Parathyroid adenoma (tissue), 2 donors: ENCODE measurements around the gene MBD1.
"Not testable (repeated sequence)": the region's sequence is repeated elsewhere in the genome, so short reads cannot be mapped to it uniquely, and the experiment has no call there.

Experiments
- H2AFZ ChIP-seq: fragments of 300-600 bp; sonication (generic); one replicate; pipeline ENCODE4 v1.7.0; 2017; ENCODE audit warnings: antibody characterized with exemption, mild to moderate bottlenecking
- H3K27ac ChIP-seq: fragments of 300-600 bp; sonication (generic); one replicate; pipeline ENCODE4 v1.7.0; 2017
- H3K27me3 ChIP-seq: fragments of 300-600 bp; sonication (generic); one replicate; pipeline ENCODE4 v1.7.0; 2017; ENCODE audit warnings: low read length; ENCODE audit not compliant: control insufficient read depth, insufficient read depth
- H3K36me3 ChIP-seq: fragments of 300-600 bp; sonication (generic); one replicate; pipeline ENCODE4 v1.7.0; 2017; ENCODE audit warnings: low read length; ENCODE audit not compliant: control insufficient read depth, insufficient read depth
- H3K4me1 ChIP-seq: fragments of 300-600 bp; sonication (generic); one replicate; pipeline ENCODE4 v1.7.0; 2017; ENCODE audit warnings: control low read depth
- H3K4me2 ChIP-seq: fragments of 300-600 bp; sonication (generic); one replicate; pipeline ENCODE4 v1.7.0; 2017; ENCODE audit warnings: low read length
- H3K4me3 ChIP-seq: fragments of 300-600 bp; sonication (generic); one replicate; pipeline ENCODE4 v1.7.0; 2017; ENCODE audit warnings: low read depth, low read length
- H3K79me2 ChIP-seq: fragments of 300-600 bp; sonication (generic); one replicate; pipeline ENCODE4 v1.7.0; 2017; ENCODE audit warnings: control low read depth
- H3K9ac ChIP-seq: fragments of 300-600 bp; sonication (generic); one replicate; pipeline ENCODE4 v1.7.0; 2017; ENCODE audit warnings: mild to moderate bottlenecking
- H3K9me3 ChIP-seq: fragments of 300-600 bp; sonication (generic); one replicate; pipeline ENCODE4 v1.7.0; 2017; ENCODE audit warnings: low read length; ENCODE audit not compliant: control insufficient read depth
- TF ChIP-seq, protein P1 (sequence below): fragments of 300-600 bp; sonication (generic); IDR thresholded peaks from one replicate; pipeline ENCODE4 v1.7.0; 2017; ENCODE audit warnings: antibody characterized with exemption, mild to moderate bottlenecking
- donor health status: primary hyperparathyroidism.

Gene MBD1

DNA sequence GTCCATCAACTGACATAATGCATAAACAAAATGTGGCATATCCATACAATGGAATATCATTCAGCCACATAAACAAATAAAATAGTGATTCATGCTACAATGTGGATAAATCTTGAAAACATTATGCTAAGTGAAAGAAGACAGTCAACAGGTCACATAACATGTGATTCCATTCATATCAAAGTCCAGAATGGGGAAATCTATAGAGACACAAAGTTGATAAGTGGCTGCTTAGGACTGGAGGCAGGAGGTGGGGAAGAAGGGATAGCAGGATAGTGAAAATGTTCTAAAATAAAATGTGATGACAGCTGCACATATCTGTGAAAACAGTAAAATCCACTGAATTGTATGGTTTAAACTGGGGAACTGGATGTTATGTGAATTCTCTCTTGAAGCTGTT, 33.8 kb downstream of the MBD1 start:
- no peak overlapping the region for H3K27ac ChIP-seq
- TF ChIP-seq, protein P1, sequence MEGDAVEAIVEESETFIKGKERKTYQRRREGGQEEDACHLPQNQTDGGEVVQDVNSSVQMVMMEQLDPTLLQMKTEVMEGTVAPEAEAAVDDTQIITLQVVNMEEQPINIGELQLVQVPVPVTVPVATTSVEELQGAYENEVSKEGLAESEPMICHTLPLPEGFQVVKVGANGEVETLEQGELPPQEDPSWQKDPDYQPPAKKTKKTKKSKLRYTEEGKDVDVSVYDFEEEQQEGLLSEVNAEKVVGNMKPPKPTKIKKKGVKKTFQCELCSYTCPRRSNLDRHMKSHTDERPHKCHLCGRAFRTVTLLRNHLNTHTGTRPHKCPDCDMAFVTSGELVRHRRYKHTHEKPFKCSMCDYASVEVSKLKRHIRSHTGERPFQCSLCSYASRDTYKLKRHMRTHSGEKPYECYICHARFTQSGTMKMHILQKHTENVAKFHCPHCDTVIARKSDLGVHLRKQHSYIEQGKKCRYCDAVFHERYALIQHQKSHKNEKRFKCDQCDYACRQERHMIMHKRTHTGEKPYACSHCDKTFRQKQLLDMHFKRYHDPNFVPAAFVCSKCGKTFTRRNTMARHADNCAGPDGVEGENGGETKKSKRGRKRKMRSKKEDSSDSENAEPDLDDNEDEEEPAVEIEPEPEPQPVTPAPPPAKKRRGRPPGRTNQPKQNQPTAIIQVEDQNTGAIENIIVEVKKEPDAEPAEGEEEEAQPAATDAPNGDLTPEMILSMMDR: no peak
- no peaks in the 10 kb centered on the region for H3K9me3 ChIP-seq
- H3K4me3 ChIP-seq: no peak overlapping the region
- no peak overlapping the region for H2AFZ ChIP-seq
- H3K4me1 ChIP-seq: peaks cover 2% of the 10 kb centered on the region
- no peak overlapping the region for H3K9ac ChIP-seq
- H3K27me3 ChIP-seq: no peaks in the 10 kb centered on the region
- no peaks in the 10 kb centered on the region for H3K79me2 ChIP-seq
- H3K4me2 ChIP-seq: no peak overlapping the region
- no peaks in the 10 kb centered on the region for H3K36me3 ChIP-seq

DNA sequence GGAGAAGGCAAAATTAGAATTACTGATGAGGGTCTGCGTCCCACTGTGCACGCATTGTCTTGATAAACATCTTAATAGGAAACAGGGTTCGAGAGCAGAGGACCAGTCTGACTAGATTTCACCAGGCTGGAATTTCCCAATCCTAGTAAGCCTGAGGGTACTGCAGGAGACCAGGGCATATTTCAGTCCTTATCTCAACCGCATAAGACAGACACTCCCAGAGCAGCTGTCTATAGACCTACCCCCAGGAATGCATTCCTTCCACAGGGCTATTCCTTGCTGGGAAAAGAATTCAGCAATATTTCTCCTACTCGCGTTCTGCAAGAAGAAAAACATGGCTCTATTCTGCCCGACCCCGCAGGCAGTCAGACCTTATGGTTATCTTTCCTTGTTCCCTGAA, 39.6 kb downstream of the MBD1 start:
- not testable (repeated sequence) for H3K4me1 ChIP-seq, H3K9me3 ChIP-seq, H3K4me3 ChIP-seq, H3K4me2 ChIP-seq, H3K36me3 ChIP-seq, H2AFZ ChIP-seq, H3K79me2 ChIP-seq, H3K9ac ChIP-seq, H3K27ac ChIP-seq, H3K27me3 ChIP-seq

DNA sequence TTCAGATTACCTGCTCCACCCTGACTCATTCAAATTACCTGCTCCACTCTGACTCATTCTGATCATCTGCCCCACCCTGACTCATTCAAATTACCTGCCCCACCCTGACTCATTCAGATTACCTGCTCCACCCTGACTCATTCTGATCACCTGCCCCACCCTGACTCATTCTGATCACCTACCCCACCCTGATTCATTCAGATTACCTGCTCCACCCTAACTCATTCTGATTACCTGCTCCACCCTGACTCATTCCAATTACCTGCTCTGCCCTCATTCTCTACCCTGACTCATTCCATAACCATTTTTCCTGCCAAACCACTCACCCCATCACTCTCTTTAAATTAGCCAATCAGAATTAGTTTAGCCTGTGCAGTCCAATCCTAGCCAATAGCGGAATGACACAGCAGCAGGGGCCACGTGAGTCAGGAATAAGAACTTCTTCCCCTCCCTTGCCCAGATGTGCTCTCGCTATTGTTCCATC, 41.2 kb downstream of the MBD1 start:
- H3K36me3 ChIP-seq: no peaks in the 10 kb centered on the region
- no peaks in the 10 kb centered on the region for H3K9me3 ChIP-seq
- H3K27me3 ChIP-seq: no peaks in the 10 kb centered on the region
- H3K27ac ChIP-seq: no peak overlapping the region
- no peak overlapping the region for H2AFZ ChIP-seq
- no peaks in the 10 kb centered on the region for H3K4me1 ChIP-seq
- H3K4me2 ChIP-seq: no peak overlapping the region
- no peak overlapping the region for H3K4me3 ChIP-seq
- H3K9ac ChIP-seq: no peak overlapping the region
- no peaks in the 10 kb centered on the region for H3K79me2 ChIP-seq
- TF ChIP-seq, protein P1: no peak

DNA sequence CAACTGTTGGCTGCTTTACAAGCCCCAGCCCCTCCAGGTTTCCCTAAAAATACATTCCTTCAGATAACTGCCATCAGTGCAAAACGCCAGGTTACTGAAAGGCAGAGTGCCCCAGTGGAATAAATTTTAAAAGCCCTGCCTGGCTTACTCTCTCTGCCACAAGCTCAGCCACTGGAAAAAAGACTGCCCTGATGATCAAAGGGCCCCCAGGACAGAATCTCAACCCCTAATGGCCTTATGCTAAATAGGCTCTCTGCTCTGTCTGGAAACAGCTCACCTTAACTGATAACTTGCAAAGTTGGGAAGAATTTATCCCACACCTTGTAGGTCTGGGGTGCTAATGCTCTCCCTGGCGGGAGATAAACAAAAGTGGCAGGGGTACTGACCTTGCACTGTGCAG, 48.9 kb downstream of the MBD1 start:
- Histone ChIP-seq H3K9me3 (no peaks in the 10 kb centered on the region), H3K9ac (no peak overlapping the region), H3K4me3 (no peak overlapping the region), H3K4me1 (no peaks in the 10 kb centered on the region), H3K79me2 (no peaks in the 10 kb centered on the region), H3K36me3 (no peaks in the 10 kb centered on the region), H2AFZ (no peak overlapping the region), H3K4me2 (no peak overlapping the region), H3K27me3 (no peaks in the 10 kb centered on the region), H3K27ac (no peak overlapping the region)
- TF ChIP-seq, protein P1: no peak

DNA sequence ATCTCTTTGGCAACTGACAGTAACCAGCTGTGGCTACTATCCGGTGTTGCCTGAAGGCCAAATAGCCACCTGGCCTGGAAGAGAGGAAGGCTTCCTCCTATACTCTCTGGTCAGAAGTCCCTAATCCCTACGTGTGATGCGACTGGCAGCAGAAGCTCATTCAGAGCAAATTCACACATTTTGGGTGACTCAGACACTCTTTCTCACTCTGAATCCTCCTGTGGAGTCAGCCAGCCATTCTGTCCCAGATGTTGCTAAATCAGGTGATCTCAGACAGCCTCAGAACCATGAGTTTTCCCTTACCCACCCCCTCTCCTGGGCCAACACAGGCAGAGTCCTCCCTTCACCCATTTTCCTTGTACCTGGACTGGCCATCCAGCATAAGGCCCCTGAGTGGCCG, 49.7 kb downstream of the MBD1 start:
- Histone ChIP-seq H3K79me2 (no peaks in the 10 kb centered on the region), H3K4me3 (no peak overlapping the region), H3K9me3 (no peaks in the 10 kb centered on the region), H2AFZ (no peak overlapping the region), H3K4me2 (no peak overlapping the region), H3K36me3 (no peaks in the 10 kb centered on the region), H3K9ac (no peak overlapping the region), H3K27me3 (no peaks in the 10 kb centered on the region), H3K27ac (no peak overlapping the region), H3K4me1 (no peaks in the 10 kb centered on the region)
- TF ChIP-seq, protein P1: no peak

DNA sequence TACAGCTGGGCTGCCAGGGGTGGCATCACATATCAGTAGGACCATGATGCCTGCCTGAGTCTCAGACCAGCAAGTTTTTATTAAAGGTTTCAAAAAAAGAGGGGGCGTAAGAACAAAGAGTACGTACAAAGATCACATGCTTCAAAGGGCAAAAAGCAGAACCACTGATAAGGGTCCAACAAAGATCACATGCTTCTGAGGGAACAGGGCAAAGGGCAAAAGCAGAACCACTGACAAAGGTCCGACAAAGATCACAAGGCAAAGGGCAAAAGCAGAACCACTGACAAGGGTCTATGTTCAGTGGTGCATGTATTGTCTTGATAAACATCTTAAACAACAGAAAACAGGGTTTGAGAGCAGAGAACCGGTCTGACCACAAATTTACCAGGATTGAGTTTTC, 61.1 kb downstream of the MBD1 start:
- H3K4me3 ChIP-seq, H3K79me2 ChIP-seq, H3K9ac ChIP-seq, H3K36me3 ChIP-seq, H3K27me3 ChIP-seq, H2AFZ ChIP-seq, H3K9me3 ChIP-seq, H3K4me1 ChIP-seq, H3K27ac ChIP-seq, H3K4me2 ChIP-seq: not testable (repeated sequence)
